Nephron (organoid): ENCODE measurements around the gene ACVR1.

Experiments
- H3K27ac Mint-ChIP-seq, 3 experiments: 2 replicates each; pipeline ENCODE4 v1.8.0; 2020; ENCODE audit warnings: mixed read lengths in 3 of 3, mild to moderate bottlenecking in 2 of 3, moderate library complexity in 1 of 3
- H3K27me3 Mint-ChIP-seq: 2 replicates; pipeline ENCODE4 v1.8.0; 2021; ENCODE audit warnings: low read depth, mild to moderate bottlenecking, moderate library complexity, mixed read lengths
- H3K36me3 Mint-ChIP-seq: 2 replicates; pipeline ENCODE4 v1.8.0; 2020; ENCODE audit warnings: low read depth, mixed read lengths
- H3K4me1 Mint-ChIP-seq: 2 replicates; pipeline ENCODE4 v1.8.0; 2020; ENCODE audit warnings: mixed read lengths
- H3K4me3 Mint-ChIP-seq, 3 experiments: 2 replicates each; pipeline ENCODE4 v1.8.0; 2020; ENCODE audit warnings: mild to moderate bottlenecking in 3 of 3, mixed read lengths in 3 of 3, moderate library complexity in 2 of 3
- H3K9me3 Mint-ChIP-seq: 2 replicates; pipeline ENCODE4 v1.8.0; 2020; ENCODE audit warnings: mixed read lengths
- TF ChIP-seq, protein P1 (sequence below), 3 experiments: fragments of 200-600 bp; sonication (generic); IDR thresholded peaks; one replicate each; pipeline ENCODE4 v1.5.0; 2021; ENCODE audit warnings: antibody characterized with exemption in 3 of 3; ENCODE audit not compliant: unreplicated experiment in 3 of 3

The ACVR1 gene

DNA sequence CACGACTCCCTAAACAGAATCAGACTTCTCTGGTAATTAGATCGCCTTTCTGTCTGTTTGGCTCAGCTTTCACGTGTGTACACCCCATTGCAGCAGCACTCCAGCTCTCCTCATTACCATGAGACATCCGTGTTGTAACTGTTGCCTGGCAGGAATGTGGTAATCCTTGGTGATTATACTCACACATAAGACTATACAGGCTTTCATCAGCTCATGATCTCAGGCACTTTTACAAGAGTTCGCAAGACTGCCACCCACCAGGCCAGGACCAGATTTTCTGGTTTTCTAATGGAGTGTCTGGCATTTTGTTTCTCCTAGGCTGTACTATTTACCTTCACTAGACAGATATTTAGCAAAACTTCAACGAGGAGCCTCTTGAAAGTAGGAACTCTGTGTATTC lies 50.2 kb downstream of the ACVR1 start:
- H3K27me3 Mint-ChIP-seq, result no peaks in the 10 kb centered on the region
- no peaks in the 10 kb centered on the region for H3K9me3 Mint-ChIP-seq
- peaks cover 23% of the 10 kb centered on the region for H3K4me1 Mint-ChIP-seq
- no peak overlapping the region for H3K4me3 Mint-ChIP-seq
- TF ChIP-seq, protein P1, sequence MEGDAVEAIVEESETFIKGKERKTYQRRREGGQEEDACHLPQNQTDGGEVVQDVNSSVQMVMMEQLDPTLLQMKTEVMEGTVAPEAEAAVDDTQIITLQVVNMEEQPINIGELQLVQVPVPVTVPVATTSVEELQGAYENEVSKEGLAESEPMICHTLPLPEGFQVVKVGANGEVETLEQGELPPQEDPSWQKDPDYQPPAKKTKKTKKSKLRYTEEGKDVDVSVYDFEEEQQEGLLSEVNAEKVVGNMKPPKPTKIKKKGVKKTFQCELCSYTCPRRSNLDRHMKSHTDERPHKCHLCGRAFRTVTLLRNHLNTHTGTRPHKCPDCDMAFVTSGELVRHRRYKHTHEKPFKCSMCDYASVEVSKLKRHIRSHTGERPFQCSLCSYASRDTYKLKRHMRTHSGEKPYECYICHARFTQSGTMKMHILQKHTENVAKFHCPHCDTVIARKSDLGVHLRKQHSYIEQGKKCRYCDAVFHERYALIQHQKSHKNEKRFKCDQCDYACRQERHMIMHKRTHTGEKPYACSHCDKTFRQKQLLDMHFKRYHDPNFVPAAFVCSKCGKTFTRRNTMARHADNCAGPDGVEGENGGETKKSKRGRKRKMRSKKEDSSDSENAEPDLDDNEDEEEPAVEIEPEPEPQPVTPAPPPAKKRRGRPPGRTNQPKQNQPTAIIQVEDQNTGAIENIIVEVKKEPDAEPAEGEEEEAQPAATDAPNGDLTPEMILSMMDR (IDR thresholded peaks at IDR 0.05; ENCODE audit: unreplicated experiment in 3 of 3), result no peak
- peaks cover 22% of the 10 kb centered on the region for H3K36me3 Mint-ChIP-seq
- H3K27ac Mint-ChIP-seq, result peak overlapping the region in 2 of 3 experiments; percentile 5 to 37

DNA sequence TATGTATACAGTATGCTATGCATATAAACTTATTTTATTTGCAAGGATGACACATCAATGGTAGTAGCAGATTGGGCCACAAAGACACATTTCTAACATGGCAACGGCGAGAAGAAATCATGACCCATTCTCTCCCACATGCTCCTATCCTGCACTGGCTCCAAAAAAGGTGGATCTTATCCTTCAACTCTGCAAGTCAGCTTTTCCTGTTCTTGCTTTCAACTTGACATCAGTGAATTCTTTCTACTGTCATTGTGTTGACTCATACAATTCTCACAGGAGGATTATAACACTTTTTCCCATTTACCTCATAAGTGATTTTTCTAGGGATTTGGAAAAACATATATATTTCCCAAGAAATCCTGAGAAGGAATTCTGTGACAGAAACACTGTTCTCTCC lies 53.1 kb downstream of the ACVR1 start:
- no peak overlapping the region for H3K27ac Mint-ChIP-seq
- peaks cover 36% of the 10 kb centered on the region for H3K36me3 Mint-ChIP-seq
- H3K4me1 Mint-ChIP-seq, result peaks cover 32% of the 10 kb centered on the region
- H3K27me3 Mint-ChIP-seq, result no peaks in the 10 kb centered on the region
- H3K9me3 Mint-ChIP-seq, result no peaks in the 10 kb centered on the region
- TF ChIP-seq, protein P1 (IDR thresholded peaks at IDR 0.05; ENCODE audit: unreplicated experiment in 3 of 3), result no peak
- H3K4me3 Mint-ChIP-seq, result no peak overlapping the region

DNA sequence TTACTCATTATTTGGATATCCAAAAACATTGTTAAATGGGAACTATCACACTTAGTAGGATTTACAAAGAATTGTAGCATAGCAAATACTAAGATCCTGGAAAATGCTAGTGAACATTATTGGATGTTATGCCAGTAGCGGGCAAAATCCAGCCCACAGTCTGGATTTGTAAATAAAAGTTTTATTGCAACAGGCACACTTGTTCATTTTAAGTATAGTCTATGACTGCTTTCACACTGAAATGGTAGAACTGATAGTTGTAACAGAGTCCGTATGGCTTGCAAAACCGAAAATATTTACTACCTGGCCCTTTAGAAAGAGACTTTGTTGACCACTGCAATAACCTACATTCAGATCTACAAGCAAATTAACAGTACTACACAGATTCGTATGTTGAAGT lies 53.6 kb downstream of the ACVR1 start:
- Mint-ChIP-seq H3K36me3 (peaks cover 40% of the 10 kb centered on the region), H3K27ac (peak overlapping the region in 1 of 3 experiments; percentile 28), H3K9me3 (no peaks in the 10 kb centered on the region), H3K27me3 (no peaks in the 10 kb centered on the region), H3K4me3 (no peak overlapping the region), H3K4me1 (peaks cover 32% of the 10 kb centered on the region)
- TF ChIP-seq, protein P1 (IDR thresholded peaks at IDR 0.05; ENCODE audit: unreplicated experiment in 3 of 3), result no peak

DNA sequence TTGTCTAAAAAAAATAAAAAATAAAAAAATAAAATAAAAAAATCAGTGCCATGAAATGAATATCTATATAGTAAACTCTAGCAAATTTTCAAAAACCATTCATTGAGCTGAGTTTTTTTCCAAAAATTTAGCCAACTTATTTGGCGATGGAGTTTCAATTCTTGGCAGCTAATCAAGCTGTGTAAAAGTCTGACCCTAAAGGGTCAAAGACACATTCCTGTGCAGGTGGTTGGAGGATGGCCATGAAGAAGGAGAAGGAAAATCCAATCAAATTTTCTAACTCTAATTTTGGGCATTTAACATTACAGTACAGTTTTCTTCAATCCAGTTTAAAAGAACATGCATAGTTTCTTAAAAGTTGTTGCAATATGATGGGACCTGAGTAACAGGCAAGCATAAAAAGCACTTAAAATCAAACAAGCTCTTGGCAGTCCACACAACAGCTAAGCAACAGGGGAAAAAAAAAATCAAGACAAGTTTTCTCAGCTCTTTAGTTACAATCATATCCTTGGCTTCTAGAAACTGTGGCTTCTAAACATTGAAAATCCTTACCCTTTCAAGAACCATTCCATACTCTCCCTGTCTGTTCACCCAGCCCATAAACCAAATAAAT lies 54.5 kb downstream of the ACVR1 start:
- peaks cover 32% of the 10 kb centered on the region for H3K4me1 Mint-ChIP-seq
- peak overlapping the region in 2 of 3 experiments; percentile 28 to 36 for H3K27ac Mint-ChIP-seq
- H3K36me3 Mint-ChIP-seq, result peaks cover 49% of the 10 kb centered on the region
- TF ChIP-seq, protein P1 (IDR thresholded peaks at IDR 0.05; ENCODE audit: unreplicated experiment in 3 of 3), result no peak
- H3K4me3 Mint-ChIP-seq, result no peak overlapping the region
- H3K9me3 Mint-ChIP-seq, result no peaks in the 10 kb centered on the region
- no peaks in the 10 kb centered on the region for H3K27me3 Mint-ChIP-seq

DNA sequence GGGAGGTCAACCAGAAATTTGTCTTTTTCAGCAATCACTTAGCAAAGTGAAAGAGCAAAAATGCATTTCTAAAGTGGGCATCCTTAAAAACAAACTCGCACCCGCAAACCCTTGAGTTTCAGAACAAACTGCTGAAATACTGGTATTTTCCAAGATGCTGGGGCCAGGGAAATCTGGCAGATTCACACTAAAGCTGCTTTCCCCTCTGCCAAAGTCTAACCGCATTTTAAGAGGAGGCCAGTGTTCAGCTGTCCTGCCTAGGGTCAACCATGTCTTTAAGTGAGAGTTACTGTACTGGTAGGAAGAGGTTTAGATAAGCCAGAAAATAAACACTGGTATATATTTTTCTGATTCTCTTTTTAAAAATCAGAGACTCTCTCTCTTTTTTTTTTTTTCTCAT lies 55.9 kb downstream of the ACVR1 start:
- Mint-ChIP-seq H3K36me3 (peaks cover 49% of the 10 kb centered on the region), H3K4me3 (no peak overlapping the region), H3K9me3 (no peaks in the 10 kb centered on the region), H3K27me3 (no peaks in the 10 kb centered on the region), H3K27ac (peak overlapping the region in 2 of 3 experiments; percentile 66 to 76), H3K4me1 (peaks cover 26% of the 10 kb centered on the region)
- TF ChIP-seq, protein P1 (IDR thresholded peaks at IDR 0.05; ENCODE audit: unreplicated experiment in 3 of 3), result no peak

DNA sequence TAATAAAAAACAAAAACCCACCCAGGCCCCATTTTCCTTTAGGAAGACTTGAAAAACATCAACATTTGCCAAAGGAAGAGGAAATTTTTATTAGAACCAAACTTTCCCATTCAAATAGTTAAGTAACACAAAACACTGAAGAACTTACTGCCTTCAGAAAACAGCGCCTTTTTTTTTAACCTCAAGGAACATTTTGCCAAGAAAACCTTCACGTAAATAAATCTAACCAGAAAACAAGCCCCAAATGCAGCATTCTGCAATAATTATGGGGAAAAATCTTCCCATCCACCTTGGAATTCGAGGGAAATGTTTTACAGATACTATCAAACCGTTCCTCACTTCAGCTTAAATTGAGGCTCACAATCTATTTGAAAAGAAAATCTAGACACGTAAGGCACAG lies 56.4 kb downstream of the ACVR1 start:
- Mint-ChIP-seq H3K27me3 (no peaks in the 10 kb centered on the region), H3K9me3 (no peaks in the 10 kb centered on the region), H3K36me3 (peaks cover 44% of the 10 kb centered on the region), H3K27ac (peak overlapping the region in 2 of 3 experiments; percentile 66 to 76), H3K4me1 (peaks cover 26% of the 10 kb centered on the region), H3K4me3 (no peak overlapping the region)
- TF ChIP-seq, protein P1 (IDR thresholded peaks at IDR 0.05; ENCODE audit: unreplicated experiment in 3 of 3), result no peak
